Left renal pelvis (tissue), 4 donors: Measurements from ENCODE around the gene CAMK1. TPM values are rescaled to one million over a fixed set of nuclear protein-coding genes. Genes with fewer than 3 reads are reported as not detected.

ENCODE experiments used
- DNase-seq, 4 donors: peaks; one replicate each; pipeline ENCODE4 v3.0.0-alpha.2; 2013; ENCODE audit warnings: low read depth in 4 of 4, low spot score in 3 of 4
- polyA plus RNA-seq, 4 donors: library from polyadenylated mRNA; unstranded; fragments of 120-200 nt; gene quantifications; one replicate each; pipeline ENCODE4 v1.2.1, GENCODE V29; 2013; ENCODE audit not compliant: insufficient read length in 4 of 4

Gene CAMK1
- polyA plus RNA-seq, 4 donors: 17.0 to 41.1 (median 21.1) TPM

DNA sequence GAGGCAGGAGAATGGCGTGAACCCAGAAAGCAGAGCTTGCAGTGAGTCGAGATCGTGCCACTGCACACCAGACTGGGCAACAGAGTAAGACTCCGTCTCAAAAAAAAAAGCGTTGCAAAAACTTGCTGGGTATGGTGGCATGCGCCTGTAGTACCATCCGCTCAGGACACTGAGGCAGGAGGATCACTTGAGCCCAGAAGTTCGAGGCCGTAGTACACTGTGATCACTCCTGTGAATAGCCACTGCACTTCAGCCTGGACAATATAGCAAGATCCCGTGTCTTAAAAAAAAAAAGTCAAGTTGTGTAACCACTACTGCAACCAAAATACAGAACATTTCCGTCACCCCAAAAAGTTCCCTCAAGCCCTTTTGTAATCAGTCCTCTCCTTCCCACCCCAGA, 24.7 kb upstream of the CAMK1 start:
- DNase-seq: no peak

DNA sequence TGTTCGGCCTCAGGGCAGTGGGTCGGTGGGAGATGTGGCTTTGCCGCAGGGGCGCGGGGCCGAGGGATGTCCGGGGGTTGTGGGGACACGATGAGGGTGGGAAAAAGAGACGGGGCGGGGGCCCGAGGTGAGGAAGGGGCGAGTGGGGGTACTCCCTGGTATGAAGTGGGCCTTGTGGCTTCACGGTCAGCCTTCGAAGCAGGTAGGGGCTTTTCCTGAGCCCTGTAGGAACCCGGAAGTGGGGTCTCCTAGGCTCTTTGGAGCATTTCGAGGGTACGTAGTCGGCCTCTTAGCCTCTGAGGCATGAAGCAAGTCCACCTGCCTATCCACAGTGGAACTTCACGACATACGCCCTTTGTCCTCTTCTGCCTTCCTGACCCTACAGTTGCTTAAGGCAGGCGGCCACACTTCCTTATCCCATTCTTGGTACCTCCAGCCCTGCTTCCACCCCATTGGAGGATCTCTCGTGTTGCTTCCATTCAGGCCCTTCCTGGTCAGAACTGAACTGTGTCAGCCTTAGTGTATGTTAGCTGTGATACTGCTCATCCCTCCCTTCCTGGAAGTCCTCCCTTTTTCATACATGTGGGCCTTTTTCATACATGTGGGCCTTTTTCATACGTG, 23.5 kb upstream of the CAMK1 start:
- DNase-seq: no peak

DNA sequence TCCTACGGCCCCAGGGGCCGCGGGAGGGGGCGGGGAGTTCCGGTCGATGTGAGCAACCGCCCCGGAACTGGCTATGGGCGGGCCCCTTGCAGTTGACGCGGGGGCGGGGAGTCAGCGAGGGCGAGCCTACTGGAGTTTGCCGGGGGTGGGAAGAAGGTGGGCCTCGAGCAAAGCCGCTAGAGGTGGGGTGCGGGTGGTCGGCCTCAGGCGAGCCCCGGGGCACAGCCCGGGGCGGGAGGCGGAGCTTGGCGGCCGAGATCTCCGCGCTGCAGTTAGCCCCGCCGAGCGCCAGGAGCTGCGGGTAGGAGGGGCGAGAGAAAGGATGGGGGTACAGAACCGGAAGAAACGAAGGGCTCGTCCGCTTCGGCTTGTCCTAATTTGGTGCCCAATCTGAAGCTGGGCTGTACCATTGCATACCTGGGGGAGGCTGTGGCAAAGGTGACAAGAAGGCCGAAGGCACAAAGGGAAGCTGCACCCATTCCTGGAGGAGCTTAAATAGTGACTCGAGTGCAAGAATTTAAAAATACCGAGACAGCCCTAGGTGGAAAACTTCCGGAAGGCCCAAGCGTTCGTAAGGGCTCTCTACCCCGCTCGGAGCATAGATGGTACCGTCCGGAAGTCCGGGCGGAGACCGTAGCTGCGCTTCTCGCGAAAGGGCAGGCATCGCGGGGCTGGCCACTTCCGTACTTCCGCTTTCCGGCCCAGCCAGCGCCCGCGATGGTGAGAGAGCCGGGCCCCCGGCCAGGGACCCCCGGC, 22.8 kb upstream of the CAMK1 start, which contains the start of the genes ARPC4 and TADA3:
ARPC4 (plus strand) TSS at position 678 of the 756 bp plus-strand sequence; CDS start at position 718, 40 bp downstream.
TADA3 (minus strand) TSS at position 69 of the 756 bp plus-strand sequence. CDS start 1,007 bp downstream, outside the sequence.
- DNase-seq: peak; percentile 90 to 97 (median 92)

DNA sequence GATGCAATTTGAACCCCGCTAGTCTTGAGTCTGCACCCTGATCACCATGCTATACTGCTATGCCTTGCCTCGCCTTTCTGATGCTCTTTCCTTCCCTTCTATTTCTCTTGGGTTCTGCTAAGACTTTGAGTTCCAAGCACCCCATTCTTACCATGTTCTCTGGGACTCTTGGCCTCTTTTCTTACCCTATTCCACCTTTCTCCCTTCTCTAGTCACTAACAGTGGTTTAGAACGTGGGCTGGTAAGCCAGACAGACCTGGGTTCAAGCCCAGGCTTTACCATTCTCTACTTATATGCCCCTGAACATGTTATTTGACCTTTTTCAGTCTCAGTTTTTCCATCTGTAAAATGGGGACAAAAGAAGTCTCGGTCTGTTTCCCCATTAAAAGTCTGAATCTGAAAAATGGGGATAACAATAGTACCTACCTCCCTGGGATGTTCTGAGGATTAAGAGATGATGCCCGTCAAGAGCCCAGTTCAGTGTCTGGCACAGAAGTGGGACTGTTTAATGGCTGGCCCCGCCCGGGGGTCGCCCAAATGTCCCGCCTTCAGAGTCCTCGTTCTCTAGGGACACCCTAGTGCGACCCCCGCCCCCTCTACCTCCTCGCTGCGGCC, 22.1 kb upstream of the CAMK1 start:
- no peak for DNase-seq

DNA sequence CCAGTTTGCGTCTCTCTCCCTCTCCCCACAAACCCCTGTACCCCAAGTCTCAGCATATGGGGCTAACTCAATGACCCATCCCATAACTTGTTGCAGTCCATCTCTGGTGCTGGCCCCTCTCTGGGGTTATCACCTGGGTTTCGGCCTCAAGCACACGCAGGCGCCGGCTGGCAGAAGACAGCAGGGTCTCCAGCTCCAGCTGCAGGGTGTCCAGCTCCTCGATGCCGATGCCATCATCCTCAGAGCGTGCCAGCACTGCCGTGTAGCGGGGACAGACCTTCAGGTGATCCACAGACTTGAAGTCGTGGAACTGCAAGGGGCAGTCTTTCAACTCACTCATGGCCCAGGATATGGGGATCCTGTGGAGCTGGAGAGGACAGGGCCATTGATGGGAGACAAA, 21.4 kb upstream of the CAMK1 start:
- no peak for DNase-seq

DNA sequence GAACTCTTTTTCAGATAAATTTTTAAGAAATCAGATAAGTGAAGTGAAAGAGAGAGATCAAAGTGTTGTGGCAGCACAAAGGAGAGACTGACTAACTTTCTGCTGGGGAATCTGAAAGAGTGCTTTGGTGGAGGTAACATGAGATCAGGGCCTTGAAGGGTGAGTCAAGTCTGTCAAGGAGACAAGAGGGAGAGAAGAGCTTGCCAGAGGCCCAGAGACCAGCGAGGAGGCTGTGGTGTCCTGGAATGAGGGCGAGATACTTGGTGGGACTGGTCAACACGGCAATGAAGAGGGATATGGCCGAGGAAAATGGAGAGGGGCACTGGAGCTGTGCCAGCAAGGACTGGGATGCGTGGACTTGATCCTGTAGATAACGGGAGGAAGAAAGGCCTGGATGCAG, 18.0 kb upstream of the CAMK1 start:
- DNase-seq: no peak

DNA sequence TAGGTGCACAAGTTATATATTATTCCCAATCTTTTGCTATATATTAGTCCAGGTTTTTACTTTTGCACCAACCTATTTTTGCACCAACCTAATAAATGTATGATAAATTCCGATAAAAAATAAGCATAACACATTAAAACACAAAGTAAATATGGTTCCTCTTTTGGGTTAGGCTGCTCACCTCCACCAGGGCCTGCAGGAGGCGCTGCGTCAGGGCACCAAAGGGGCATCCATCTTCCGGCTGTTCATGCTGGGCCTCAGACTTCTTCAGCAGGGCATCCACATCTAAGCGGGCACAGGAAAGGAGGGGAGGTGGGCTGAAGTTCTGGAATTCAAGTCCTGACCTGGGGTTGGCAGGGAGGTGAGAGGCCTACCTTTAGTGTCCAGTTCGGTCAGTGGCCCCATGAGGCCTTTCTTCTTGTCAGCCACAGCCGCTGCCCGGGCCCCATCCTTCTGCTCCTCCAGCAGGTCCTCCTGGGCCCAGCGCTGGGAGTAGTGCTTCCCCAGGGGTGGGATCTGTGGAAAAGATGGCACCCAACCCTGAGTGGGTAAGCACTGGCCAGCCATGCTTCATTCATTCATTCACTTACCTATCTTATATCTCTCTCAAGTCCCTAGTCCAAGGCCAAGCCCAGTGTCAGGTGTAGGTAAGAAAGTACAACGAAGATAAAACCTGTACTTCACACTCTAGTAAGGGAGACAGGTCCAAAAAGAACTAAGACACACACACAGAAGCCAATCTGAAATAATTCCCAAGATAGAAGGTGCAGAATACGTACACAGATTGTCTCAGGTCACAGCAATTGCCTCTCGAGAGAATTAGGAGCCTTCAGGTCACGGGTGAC, 17.3 kb upstream of the CAMK1 start:
- DNase-seq: no peak

DNA sequence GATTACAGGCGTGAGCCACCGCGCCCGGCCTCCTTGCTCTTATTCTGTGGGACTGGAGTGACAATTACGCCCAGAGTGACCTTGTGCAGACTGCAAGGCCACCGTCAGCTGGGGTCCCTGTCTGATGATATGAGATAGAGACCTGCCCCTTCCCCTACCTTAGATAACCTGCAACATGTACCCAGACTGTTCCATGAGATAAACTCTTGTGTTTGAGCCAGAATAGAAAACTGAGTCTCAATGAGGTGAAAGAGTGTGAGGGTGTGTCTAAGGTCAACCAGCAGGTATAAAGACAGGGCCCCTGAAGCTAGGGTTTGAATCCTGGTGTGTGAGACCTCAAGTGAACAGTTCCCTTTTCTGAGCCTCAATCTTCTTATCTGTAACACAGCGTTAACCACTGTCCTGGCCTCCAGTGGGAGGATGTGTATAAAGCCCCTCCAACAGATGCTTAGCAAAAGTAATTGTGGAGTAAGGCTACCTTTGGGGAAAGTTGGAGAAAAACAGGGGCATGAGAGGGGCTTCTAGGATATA, 16.5 kb upstream of the CAMK1 start:
- DNase-seq: no peak

DNA sequence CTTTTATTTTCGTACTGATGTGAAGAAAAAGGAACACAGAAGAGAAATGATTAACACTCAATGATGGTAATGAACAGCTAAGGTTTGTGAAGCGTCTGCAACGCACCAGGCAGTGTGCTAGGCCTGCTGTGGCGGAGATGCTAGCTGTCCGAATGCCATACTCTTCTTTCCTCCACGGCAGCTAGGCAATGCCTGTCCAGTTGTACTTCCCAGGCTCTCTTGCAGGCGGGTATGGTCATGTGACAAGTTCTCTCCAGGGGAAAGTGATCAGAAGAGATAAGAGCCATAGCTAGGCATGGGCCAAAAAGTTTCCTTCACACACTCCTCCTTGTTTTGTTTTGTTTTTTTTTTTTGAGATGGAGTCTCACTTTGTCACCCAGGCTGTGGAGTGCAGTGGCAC, 15.9 kb upstream of the CAMK1 start:
- no peak for DNase-seq

DNA sequence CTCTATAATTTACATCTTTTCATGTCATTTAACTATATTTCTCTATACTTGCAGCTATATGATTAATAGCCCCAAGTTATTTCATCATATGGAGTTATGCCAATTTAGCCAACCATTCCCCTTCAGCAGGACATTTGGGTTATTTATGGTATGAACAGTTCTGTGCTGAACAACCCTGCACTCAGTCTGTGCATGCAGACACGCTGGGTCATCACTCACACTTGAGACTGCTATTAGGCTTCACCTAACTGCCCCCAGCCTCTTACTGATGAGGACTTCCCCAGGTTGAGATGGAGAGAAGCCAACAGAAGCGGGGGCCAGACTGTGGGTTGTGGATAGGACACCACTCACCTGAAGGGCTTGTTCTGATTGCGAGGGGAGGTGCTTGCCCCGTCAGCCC, 15.2 kb upstream of the CAMK1 start:
- no peak for DNase-seq

DNA sequence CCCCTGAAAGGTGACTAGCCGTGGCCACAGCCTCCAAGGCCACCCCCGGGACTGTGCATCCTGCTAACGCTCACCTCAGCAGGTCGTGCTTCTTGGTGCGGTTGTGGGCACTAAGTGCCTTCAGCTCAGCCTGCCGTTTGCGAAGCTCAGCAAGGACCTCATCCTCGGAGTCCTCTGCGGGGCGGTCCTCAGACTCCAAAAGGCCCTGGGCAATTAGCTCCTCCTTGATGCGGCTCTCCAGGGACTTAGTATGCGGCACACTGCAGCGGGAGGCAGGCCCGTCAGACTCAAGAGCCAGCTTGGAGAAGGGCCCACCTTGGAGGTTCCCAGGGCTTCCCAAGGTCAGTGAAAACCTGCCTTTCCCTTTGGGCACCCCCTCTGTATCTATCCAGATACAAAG, 14.2 kb upstream of the CAMK1 start:
- DNase-seq: no peak

DNA sequence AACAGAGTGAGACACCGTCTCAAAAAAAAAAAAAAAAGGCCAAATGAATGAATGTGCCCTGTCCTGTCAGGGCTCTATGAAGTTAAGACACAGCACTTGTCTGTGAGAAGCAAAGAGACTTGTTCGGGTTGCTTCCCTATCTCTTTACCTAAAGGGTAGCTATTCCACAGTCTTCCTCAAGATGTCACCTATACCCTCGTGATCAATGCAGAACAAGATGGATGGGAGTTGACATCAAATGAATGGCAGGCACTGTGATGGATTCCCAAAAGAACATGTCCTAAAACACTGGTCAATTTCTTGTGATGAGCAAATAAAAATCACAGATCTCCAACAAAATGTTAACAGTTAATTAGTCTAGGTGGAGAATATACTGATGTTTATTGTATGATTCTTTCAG, 13.0 kb upstream of the CAMK1 start:
- DNase-seq: no peak

DNA sequence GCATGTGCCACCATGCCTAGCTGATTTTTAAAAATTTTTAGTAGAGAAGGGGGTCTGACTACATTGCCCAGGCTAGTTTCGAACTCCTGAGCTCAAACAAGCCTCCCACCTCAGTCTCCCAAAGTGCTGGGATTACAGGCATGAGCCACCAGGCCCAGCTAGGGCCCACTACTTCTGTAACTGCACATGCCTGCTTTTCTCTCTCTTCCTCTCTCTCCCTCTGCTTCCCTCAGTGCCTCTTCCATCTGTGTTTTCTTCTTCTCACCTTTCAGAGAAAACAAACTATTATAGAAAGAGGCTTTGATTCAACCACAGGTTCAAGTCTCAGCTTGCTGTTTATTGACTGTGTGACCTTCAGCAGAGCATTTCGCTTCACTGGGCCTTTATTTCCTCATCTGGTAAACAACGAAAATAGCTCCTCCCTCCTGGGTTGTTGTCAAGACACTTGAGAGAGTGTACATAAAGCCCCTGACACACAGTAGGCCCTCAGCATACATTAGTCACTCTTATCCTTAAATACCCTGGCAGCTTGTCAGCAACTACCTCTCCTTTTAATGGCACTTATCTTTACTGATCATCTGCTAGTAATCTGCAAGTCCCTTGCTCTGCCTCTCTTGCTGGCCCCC, 12.3 kb upstream of the CAMK1 start:
- no peak for DNase-seq

DNA sequence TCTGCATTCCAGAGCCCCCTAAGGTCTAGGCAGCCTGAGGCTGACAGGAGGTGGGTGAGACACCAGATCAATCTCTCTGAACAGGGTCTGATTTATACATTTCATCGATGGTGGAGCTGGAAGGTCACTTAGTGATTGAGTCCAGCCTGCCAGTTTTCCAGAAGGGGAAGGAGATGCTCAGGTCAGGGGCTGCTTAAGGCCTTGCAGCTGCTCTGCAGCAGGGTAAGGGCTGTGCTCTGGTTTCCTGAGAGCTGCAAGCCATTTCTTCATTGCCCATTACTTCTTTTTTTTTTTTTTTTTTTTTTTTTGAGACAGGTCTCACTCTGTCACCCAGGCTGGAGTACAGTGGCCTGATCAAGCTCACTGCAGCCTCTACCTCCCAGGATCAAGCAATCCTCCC, 11.8 kb upstream of the CAMK1 start:
- no peak for DNase-seq

DNA sequence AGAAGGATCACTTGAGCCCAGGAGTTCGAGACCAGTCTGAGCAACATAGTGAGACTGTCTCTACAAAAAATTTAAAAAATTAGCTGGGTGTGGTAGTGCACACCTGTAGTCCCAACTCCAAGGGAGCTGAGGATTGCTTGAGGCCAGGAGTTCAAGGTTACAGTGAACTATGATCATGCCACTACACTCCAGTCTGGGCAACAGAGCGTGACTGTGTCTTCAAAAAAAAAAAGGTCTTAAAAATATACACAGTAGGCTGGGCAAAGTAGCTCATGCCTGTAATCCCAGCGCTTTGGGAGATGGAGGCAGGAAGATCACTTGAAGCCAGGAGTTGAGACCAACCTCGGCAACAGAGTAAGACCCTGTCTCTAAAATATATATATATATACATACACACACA, 11.2 kb upstream of the CAMK1 start:
- DNase-seq: no peak

DNA sequence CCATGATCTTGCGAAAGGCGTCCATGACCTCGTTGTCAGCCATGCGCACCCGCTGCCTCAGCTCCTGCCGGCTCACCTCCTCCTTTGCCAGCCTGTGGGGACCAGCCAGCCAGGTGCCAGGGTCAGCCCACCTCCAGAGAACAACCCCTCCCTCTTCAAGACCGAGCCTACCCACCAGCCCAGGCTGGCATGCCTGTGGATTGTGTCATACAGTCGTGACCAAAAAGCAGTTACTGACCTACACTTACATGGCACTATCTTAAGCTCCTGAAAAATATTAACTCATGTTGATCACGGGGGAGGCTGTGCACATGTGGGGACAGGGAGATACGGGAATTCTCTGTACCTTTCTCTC, 10.7 kb upstream of the CAMK1 start:
- DNase-seq: no peak

DNA sequence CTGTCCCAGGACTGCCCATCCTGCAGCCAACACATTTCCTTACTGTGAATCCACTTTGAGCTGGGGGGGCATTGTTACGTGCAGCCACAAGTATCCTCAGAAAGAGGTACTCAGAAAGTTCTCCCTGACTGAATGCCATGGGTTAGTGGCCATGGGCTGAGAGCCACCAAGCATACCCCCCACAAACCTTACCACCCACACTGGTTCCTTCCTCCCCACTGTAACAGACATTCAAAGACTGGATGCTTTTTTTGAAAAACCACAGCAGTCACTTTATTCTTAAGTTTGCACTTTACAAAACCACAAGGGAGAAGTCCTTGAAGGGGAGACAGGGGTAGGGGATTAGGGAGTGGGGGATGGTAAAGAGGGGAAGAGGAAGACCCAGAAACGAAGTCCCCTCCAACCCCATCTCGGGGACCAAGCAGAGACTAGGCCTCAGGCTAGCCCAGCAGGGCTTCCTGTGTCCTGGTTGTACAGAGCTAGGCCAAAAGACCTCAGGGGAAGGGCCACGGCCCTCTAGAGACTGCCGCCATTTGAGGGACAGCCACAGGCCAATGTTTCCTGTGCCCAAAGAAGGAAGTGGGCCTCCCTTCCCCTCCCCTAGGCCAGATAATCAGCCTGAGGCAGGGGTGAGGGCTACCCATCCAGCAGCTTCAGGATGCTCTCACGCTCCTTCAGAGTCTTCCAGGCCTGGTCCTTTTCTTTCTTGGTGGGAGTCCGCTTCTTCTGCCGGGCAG, 10.1 kb upstream of the CAMK1 start:
- DNase-seq: no peak

DNA sequence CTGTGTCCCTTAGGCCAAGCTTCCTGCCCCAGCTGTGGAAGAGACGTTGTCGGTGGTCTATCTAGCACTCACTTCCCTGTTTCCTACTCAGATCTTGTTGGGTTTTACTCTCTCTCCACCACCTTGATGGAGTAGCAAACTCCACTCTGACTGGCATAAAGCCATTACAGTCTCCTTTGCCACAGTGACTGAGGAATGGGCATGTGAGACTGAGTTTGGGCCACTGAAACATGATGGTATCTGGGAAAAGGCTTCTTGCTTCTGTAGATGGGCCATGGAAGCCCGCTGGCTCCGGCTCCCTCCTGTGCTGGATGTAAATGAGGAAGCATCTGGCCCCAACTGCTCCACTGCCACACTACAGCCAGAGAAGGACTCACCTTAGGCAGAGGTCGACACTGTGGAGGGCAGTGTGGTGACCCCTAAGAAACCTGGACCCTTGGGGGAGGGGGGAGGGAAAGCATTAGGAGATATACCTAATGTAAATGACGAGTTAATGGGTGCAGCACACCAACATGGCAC, 9.4 kb upstream of the CAMK1 start:
- DNase-seq: no peak
